Erythroblast (primary cell): ENCODE data around the gene KDM2A.

ENCODE experiments used
- GATA1 ChIP-seq: IDR thresholded peaks from 2 replicates; pipeline ENCODE4 v1.6.1; 2011; ENCODE audit warnings: low read depth, mild to moderate bottlenecking, control low read depth, low read length, moderate library complexity
- POLR2A ChIP-seq: IDR thresholded peaks from 2 replicates; pipeline ENCODE4 v1.6.1; 2011; ENCODE audit warnings: mild to moderate bottlenecking, low read length

DNA sequence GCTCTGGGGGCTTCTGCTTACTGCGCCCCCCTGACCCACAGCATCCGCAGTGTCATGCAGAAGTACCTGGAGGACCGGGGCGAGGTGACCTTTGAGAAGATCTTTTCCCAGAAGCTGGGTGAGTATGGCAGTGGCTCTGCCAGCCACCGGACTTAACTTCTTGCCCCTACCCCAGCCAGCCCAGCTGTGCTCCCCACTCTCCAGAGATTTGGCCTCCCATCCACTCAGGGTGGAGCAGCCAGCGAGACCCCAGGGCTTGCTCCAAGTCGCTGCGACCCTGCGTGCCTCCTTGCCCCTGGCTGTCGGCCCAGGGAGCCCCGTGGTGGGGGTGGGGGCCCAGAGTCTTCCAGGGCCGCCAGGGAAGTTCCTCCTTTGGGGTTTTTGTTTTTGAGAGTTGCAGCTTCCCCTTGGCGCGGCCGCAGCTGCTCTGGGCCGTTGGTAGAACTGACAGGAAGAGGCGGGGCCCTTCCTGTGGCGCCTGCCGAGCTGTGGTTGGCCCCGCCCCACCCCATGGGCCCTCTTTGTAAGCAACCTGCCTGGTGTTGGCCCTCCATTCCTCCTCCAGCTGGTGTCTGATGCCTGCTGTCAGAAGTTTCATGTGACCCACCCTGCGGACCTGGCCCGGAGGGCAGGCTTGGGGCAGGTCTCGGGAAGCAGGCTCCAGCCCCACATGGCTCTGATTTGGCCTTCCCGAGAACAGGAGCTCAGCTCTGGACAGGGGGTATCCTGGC, 158.3 kb downstream of the KDM2A start:
- TF ChIP-seq POLR2A: peak; percentile 77
- TF ChIP-seq GATA1: no peak
